ENCODE measurements around the gene TMEM273.

TMEM273 gene

DNA sequence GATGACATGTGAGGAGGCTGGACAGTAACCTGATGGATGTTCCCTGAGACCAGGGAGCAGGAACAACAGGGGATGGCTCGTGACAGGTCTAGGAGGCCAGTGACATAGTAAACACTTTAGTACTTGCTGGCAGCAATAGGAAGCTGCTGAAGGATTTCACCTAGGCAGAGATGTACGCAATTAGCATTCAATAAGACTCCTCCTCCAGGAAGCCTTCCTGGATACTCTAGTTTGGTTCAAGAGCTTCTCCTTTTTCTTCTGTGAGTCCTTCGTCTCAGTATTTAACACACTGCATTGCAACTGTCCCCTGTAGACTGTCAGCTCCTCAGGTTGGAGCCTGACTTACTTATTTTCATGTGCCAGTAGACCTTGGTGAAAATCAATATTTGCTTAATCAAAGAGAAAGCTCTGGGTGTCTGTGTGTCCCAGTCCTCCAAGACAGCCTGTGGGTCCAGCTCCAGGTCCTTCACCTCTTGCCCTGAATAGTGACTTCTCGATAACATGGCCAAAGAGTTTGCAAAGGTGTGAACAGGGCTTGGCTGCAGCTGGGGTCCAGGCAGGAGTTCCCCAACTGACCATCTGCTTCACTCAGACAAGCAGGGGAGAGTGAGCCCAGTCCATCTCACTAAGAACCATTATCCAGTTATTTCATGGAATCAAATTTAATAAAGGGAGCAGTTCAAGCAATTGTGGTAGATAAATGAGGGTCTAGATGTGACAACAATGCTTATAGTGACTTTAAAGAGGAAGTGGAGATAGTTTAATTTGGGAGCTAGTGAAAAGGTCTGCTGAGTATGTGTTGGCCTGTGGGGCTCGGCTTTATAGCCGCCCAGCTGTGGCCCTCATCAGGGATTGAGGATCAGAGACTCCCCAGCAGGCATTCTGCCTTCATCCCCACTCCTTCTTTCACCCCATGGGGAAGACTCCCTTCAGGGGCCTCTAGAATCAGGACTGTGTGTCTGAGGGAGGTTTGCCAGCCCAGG is 9.4 kb downstream of the TMEM273 start:
- POLR2A ChIA-PET (ENCODE audit: low non-redundant PET), result no interaction called here
- no peak overlapping the region for H3K27ac ChIP-seq
- no peak for TF ChIP-seq CTCF (conservative IDR thresholded peaks at IDR 0.05; ENCODE audit: low read depth)
- no peak for DNase-seq (ENCODE audit: low spot score)
- CTCF ChIA-PET, result interaction anchor here (0.6 kb wide), 1 partner anchor 167 kb away, joined by 4 read pairs; no protein-coding TSS in a partner anchor

- H3K27ac ChIP-seq, result no peak overlapping the region
- DNase-seq (ENCODE audit: low spot score), result peak; percentile 60
- ChIA-PET POLR2A (ENCODE audit: low non-redundant PET) (no interaction called here), CTCF (interaction anchor here (0.7 kb wide), 1 partner anchor 12 kb away, joined by 3 read pairs; no protein-coding TSS in a partner anchor)
- no peak for TF ChIP-seq CTCF (conservative IDR thresholded peaks at IDR 0.05; ENCODE audit: low read depth)
Measured at GRCh38 chr10:49177391-49178355, 10.5 kb downstream of the TMEM273 start.

DNA sequence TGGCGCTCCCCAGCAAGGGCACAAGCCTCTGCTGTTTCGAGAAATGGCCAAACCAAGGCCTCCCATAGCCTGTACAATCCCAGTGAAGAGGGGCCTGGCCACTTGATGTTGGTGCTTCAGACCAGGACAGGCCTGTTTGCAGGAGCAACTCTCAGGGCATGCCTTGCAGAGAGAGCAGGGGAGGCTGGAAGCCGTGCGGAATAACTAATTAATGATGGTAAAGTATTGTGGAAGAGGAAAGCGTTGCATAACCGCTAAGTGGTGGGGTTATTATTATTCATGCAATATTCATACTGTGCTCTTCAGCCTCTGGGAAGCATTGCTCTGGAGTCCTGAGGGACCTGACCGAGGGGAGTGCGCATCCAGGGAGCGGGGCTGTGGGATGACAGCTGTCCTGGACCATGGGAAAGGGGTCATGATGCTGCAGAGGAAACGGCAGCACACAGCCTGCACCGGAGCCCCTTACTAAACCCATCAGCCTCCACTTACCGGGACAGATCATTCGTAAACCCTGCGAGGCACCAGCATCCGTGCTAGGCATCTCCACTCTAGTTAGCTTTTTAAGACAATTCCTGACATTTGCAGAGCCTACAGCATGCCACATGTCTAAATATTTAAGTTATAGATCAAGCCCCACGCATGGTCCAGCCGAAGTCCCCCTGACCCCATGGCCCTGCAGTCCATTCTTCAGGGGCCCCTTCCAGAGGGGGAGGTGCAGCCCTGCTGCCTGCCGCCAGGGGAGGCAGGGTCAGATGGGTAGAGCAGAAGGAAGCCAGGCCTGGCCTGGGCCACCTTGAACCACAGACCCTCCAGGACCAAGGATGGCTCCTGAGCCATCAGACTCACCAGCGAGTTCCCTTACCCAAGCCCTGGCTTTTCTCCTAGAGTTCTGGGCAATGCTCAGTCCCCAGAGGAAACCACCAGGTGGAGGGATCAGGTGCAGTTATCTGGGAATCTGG is 11.6 kb downstream of the TMEM273 start:
- ChIA-PET POLR2A (ENCODE audit: low non-redundant PET) (no interaction called here), CTCF (interaction anchor here (0.7 to 1.0 kb wide), 2 partner anchors 11 to 218 kb away, joined by 3 read pairs; no protein-coding TSS in a partner anchor)
- TF ChIP-seq CTCF (conservative IDR thresholded peaks at IDR 0.05; ENCODE audit: low read depth), result no peak
- H3K27ac ChIP-seq, result no peak overlapping the region
- no peak for DNase-seq (ENCODE audit: low spot score)

GRCh38 chr10:49175587-49176309 is 12.4 kb downstream of the TMEM273 start:
- TF ChIP-seq CTCF (conservative IDR thresholded peaks at IDR 0.05; ENCODE audit: low read depth), result no peak
- H3K27ac ChIP-seq, result no peak overlapping the region
- DNase-seq (ENCODE audit: low spot score), result no peak
- CTCF ChIA-PET, result interaction anchor here (1.0 kb wide), 1 partner anchor 219 kb away, joined by 3 read pairs; no protein-coding TSS in a partner anchor
- POLR2A ChIA-PET (ENCODE audit: low non-redundant PET), result no interaction called here

DNA sequence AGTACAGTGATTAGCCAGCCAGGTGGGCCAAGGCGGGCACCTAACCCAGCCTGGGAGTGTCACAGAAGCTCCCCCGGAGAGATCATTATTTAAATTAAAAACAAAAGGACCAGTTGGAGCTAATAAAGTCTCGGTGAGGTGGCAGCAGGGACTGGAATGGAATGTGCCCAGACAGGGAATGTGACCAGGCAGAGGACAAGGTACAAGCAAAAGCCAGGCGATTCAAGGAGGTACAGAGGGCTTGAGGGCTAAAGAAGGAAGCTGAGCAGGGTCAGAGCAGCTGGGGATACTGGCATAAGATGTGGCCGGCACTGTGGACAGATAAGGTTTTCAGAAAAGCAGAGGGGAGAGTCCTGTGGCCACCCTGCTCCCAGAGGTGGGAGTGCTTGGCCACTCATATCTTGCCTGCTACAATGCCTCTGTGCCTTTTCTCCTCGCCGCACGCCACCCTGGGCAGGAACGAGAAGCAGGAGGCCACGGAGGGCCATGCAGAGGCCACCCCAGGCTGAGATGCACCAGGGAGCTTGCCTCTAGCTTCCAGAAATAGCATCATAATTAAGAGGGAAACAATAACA is 13.2 kb downstream of the TMEM273 start:
- CTCF ChIA-PET, result no interaction called here
- no peak for TF ChIP-seq CTCF (conservative IDR thresholded peaks at IDR 0.05; ENCODE audit: low read depth)
- no peak overlapping the region for H3K27ac ChIP-seq
- POLR2A ChIA-PET (ENCODE audit: low non-redundant PET), result no interaction called here
- DNase-seq (ENCODE audit: low spot score), result no peak

Data from RWPE1 (cell line).